Prostate gland (tissue), 2 donors: ENCODE measurements around the gene RNF40. TPM values are rescaled to one million over a fixed set of nuclear protein-coding genes. Genes with fewer than 3 reads are reported as not detected.

ENCODE experiments used
- DNase-seq: peaks from one replicate; pipeline ENCODE4 v3.0.0-alpha.2; 2019; ENCODE audit warnings: low spot score
- H3K27ac ChIP-seq, 2 donors: fragments of 200-600 bp; sonication (generic); 2 replicates each; pipeline ENCODE4 v1.5.1; 2017 to 2019
- H3K27me3 ChIP-seq: fragments of 200-600 bp; sonication (generic); replicated peaks from 2 replicates; pipeline ENCODE4 v1.5.1; 2019; ENCODE audit not compliant: insufficient read depth
- H3K36me3 ChIP-seq, 2 donors: fragments of 200-600 bp; sonication (generic); 1 replicate in 1 of 2; 2 replicates in 1 of 2; pipeline versions ENCODE4 v1.5.1 to v1.8.1; 2017 to 2019
- H3K4me1 ChIP-seq: fragments of 200-600 bp; sonication (generic); replicated peaks from 2 replicates; pipeline ENCODE4 v1.5.1; 2019
- H3K4me3 ChIP-seq, 2 donors: fragments of 200-600 bp; sonication (generic); 2 replicates each; pipeline ENCODE4 v1.5.1; 2017 to 2019
- H3K9me3 ChIP-seq: fragments of 200-600 bp; sonication (generic); 2 replicates; pipeline ENCODE4 v1.5.1; 2017
- POLR2A ChIP-seq: fragments of 450-650 bp; IDR thresholded peaks from one replicate; pipeline ENCODE4 v1.6.1; 2016; ENCODE audit warnings: antibody characterized with exemption, mild to moderate bottlenecking
- POLR2AphosphoS5 ChIP-seq: sonication (generic); formaldehyde crosslinking; IDR thresholded peaks from one replicate; pipeline ENCODE4 v1.6.1; 2017; ENCODE audit warnings: antibody characterized with exemption
- WGBS: methylation state at CpG from one replicate; pipeline ENCODE4 v1.1.5; 2018; 5-methylcytosine and 5-hydroxymethylcytosine counted together
- intact Hi-C: fragments of 100-400 bp; cut with DNase I; formaldehyde crosslinking; loops from one replicate; pipeline ENCODE4 v1.14.2; 2022
- total RNA-seq, 2 donors: library from RNA; depleted of rRNA; stranded (reverse); fragments of >200 nt; gene quantifications; one replicate each; pipeline ENCODE4 v1.1.0, GENCODE V29; 2016
- TF ChIP-seq, protein P1 (sequence below), 4 experiments: fragments of 200-600 bp in 2 of 4; fragments of 450-650 bp in 2 of 4; sonication (generic) in 2 of 4; IDR thresholded peaks; 1 replicate in 3 of 4; 2 replicates in 1 of 4; pipeline ENCODE4 v1.5.1; 2016 to 2019; ENCODE audit warnings: antibody characterized with exemption in 4 of 4, mild to moderate bottlenecking in 2 of 4, moderate library complexity in 2 of 4

RNF40 gene
- total RNA-seq, 2 donors from 2014 or later, result 89.9 to 113 TPM

DNA sequence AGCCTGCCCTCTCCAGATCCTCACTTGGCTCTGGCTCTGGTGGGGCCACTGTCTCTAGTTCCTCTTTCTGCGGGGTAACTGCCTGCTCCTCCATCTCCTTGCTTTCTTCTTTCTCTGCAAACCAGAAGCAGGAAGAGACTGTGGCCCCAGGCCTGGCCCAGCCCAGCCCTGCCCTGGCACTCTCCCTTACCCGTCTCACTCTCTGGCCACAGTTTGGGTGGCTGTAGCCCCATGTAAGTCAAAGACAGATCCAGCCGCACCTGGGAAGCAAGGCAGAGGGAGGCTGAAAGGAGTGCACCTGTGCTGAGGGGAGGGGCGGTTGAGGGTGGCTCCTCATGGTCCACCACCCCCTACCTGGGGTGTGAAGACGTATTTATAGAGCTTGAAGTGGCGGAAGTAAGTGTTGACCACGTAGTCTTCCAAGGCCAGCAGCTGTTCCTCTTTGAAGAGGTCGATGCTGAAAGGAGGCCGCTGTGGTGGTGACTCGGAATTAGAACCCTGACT, 3.1 kb upstream of the RNF40 start:
- Histone ChIP-seq H3K36me3 (no peaks in the 10 kb centered on the region), H3K4me1 (peaks cover 16% of the 10 kb centered on the region), H3K27me3 (no peaks in the 10 kb centered on the region), H3K9me3 (no peaks in the 10 kb centered on the region), H3K27ac (no peak overlapping the region), H3K4me3 (no peak overlapping the region)
- DNase-seq, result no peak
- WGBS, result 86% methylated on average over 10 of the region's 10 CpGs
- intact Hi-C loops, result no loop called here
- TF ChIP-seq, protein P1, sequence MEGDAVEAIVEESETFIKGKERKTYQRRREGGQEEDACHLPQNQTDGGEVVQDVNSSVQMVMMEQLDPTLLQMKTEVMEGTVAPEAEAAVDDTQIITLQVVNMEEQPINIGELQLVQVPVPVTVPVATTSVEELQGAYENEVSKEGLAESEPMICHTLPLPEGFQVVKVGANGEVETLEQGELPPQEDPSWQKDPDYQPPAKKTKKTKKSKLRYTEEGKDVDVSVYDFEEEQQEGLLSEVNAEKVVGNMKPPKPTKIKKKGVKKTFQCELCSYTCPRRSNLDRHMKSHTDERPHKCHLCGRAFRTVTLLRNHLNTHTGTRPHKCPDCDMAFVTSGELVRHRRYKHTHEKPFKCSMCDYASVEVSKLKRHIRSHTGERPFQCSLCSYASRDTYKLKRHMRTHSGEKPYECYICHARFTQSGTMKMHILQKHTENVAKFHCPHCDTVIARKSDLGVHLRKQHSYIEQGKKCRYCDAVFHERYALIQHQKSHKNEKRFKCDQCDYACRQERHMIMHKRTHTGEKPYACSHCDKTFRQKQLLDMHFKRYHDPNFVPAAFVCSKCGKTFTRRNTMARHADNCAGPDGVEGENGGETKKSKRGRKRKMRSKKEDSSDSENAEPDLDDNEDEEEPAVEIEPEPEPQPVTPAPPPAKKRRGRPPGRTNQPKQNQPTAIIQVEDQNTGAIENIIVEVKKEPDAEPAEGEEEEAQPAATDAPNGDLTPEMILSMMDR (IDR thresholded peaks at IDR 0.05), result no peak
- TF ChIP-seq POLR2A, result no peak
- TF ChIP-seq POLR2AphosphoS5, result no peak

DNA sequence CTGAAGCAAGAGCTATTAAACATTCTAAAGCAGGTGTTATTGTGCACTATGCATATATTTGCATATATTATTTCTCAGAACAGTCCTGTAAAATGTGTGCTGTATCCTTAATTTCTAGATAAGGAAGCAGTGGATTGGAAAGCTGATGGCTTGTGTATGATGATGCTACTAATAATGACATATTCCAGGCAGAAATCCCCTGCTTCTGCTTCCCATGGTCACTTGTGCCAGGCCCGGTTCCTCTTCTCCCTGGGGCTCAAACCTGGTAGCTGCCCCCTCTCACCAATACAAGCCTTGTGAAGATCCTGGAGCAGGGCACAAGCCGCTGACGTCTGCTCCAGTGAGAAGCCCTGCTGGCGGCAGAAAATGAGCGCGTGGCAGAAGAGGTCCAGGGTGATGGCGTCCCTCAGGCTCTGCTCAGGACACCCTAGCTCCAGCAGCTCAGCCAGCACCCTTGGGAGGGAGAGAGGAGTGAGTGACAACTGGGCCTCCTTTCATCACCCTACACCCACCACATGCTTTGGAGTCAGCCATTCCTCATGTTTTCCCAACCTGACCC, 2.0 kb upstream of the RNF40 start:
- Histone ChIP-seq H3K27ac (no peak overlapping the region), H3K9me3 (no peaks in the 10 kb centered on the region), H3K27me3 (no peaks in the 10 kb centered on the region), H3K4me1 (peaks cover 16% of the 10 kb centered on the region), H3K36me3 (peaks cover 0 to 7% of the 10 kb centered on the region in 2 donors), H3K4me3 (no peak overlapping the region)
- 82% methylated on average over 7 of the region's 7 CpGs for WGBS
- intact Hi-C loops, result loop anchor here (2.0 kb wide), 1 partner anchor 13 kb away; no protein-coding TSS in a partner anchor
- no peak for TF ChIP-seq POLR2A
- no peak for DNase-seq

DNA sequence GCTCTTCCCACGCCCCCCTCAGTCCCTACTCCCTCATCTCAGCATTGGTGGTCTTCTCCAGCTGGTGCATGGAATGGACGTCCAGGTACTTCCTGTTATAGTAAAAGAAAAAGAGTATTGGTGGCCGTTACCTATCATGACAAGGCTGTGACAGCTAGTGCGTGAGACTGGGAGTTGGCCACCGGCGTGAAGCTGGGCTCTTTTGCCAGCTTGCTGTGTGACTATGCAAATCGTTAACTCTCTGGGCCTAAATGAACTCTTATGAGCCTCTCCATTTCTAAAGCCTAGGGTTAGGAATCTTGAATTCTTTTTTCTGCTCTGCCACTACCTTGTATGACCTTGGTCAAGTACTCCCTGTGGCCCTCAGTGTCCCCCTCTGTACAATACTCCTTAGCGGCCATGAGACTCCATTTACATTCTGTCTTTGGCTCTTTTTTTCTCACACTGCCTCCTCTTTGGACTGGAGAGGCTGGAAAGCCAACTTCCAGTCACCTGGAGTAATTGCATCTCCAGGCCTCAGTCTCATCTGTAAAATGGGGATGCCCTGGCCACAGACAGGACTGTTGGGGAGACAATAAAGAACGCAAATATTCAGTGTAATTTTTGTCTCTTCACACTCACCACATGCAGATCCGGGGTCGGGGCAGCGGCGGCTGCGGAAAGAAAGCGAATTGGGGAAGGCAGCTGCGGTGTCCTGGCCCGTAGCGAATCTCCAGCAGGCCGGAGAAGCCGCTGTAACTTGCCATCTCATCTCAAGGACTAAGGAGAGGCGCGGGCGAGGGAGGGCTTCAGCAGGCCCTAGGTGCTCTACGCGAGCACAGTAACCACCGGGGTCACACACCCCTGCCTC, 1.3 kb upstream of the RNF40 start:
- peaks cover 5 to 10% of the 10 kb centered on the region in 2 donors for H3K36me3 ChIP-seq
- 26% methylated on average over 26 of the region's 26 CpGs for WGBS
- H3K4me1 ChIP-seq, result peaks cover 16% of the 10 kb centered on the region
- H3K4me3 ChIP-seq, result peak overlapping the region; percentile 56 to 80
- no peak for DNase-seq
- TF ChIP-seq POLR2A (no peak), POLR2AphosphoS5 (no peak)
- TF ChIP-seq, protein P1 (IDR thresholded peaks at IDR 0.05), result no peak
- no peaks in the 10 kb centered on the region for H3K27me3 ChIP-seq
- peak overlapping the region; percentile 86 to 92 for H3K27ac ChIP-seq
- intact Hi-C loops, result loop anchor here (2.0 kb wide), 1 partner anchor 14 kb away; no protein-coding TSS in a partner anchor
- H3K9me3 ChIP-seq, result no peaks in the 10 kb centered on the region

DNA sequence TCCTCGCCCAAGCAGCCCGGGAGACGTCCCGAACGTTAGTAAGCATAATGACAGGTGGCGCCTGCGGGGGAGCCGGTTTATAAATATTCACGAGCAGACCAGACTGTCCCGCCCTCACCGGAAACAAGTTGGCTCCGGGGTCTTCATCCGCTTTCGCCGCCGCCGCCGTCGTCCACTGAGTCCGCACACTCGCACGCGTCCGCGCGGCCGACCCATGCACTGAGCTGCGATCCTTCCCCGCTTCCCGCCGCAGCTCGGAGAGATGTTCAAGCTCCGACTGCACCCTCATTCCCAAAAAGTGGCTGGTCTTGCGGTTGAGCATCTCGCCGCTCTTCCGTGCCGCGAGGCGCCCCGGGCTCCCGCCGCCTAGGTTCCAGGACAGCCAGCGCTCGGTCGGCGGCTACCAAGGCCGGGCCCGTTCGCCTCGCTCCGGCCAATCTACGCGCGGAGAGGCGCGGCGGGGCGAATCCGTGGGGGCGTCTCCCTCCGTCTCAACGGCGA, 645 bp upstream of the RNF40 start:
- WGBS, result under 1% methylated on average over 54 of the region's 64 CpGs
- H3K4me1 ChIP-seq, result peaks cover 16% of the 10 kb centered on the region
- peak overlapping the region; percentile 56 to 80 for H3K4me3 ChIP-seq
- no peak for DNase-seq
- H3K36me3 ChIP-seq, result peaks cover 10 to 11% of the 10 kb centered on the region in 2 donors
- TF ChIP-seq, protein P1 (IDR thresholded peaks at IDR 0.05), result no peak
- TF ChIP-seq POLR2AphosphoS5 (no peak), POLR2A (no peak)
- H3K27me3 ChIP-seq, result no peaks in the 10 kb centered on the region
- intact Hi-C loops, result loop anchor here (2.0 kb wide), 1 partner anchor 15 kb away; no protein-coding TSS in a partner anchor
- peak overlapping the region; percentile 86 to 92 for H3K27ac ChIP-seq
- no peaks in the 10 kb centered on the region for H3K9me3 ChIP-seq

DNA sequence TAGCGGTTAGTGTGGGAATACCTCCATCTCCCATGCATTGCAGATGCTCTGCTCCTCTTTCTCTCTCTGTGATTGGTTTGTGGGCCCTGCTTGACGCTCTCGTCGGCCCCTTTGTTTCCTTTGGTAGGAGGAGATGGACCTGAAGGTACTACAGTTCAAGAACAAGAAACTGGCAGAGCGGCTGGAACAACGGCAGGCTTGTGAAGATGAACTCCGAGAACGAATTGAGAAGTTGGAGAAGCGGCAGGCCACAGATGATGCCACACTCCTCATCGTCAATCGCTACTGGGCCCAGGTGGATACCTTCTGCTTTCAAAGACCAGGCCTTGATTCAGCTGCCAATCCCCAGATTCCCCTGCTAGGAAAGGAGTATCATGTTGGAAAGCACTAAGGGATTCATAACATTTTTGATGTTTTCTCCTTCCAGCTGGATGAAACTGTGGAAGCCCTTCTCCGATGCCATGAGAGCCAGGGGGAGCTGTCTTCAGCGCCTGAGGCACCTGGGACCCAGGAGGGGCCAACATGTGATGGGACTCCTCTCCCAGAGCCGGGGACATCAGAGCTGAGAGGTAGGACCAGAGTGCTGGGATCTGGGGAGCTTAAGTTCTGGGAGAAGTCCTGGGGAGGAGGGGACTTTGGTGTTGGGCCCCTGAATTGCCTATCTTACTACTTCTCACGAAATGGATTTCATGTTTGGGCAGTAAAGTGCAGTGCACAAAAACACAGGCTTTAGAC, 1.0 kb downstream of the RNF40 start:
- TF ChIP-seq POLR2A (no peak), POLR2AphosphoS5 (no peak)
- TF ChIP-seq, protein P1 (IDR thresholded peaks at IDR 0.05), result no peak
- peaks cover 22 to 24% of the 10 kb centered on the region in 2 donors for H3K36me3 ChIP-seq

More for the DNA sequence above, 1.0 kb downstream of the RNF40 start:
- Histone ChIP-seq H3K27ac (peak overlapping the region; percentile 86 to 92), H3K4me3 (peak overlapping the region; percentile 56 to 80), H3K4me1 (peaks cover 16% of the 10 kb centered on the region), H3K27me3 (no peaks in the 10 kb centered on the region), H3K9me3 (no peaks in the 10 kb centered on the region)
- no peak for DNase-seq
- intact Hi-C loops, result no loop called here
- WGBS, result 61% methylated on average over 15 of the region's 15 CpGs
